ENCODE data around the gene RBM20. TPM values are rescaled to one million over a fixed set of nuclear protein-coding genes. Genes with fewer than 3 reads are reported as not detected.

Gene RBM20
- total and polyA plus RNA-seq, 2 experiments from 2014 or later = 0.05 to 0.17 TPM

- TF ChIP-seq ZNF462 (CRISPR knock-in tag; IDR thresholded peaks at IDR 0.05) = no peak
- no peak for TF ChIP-seq ZNF331 (CRISPR knock-in tag; IDR thresholded peaks at IDR 0.05; ENCODE audit: low read depth)
Observed at GRCh38 chr10:110770243-110770642, 126.1 kb downstream of the RBM20 start (continued).

GRCh38 chr10:110771486-110771885, 127.3 kb downstream of the RBM20 start:
- Histone ChIP-seq H3F3A (replicated peaks; ENCODE audit: low read depth) (no peaks in the 10 kb centered on the region), H3K4me1 (ENCODE audit: insufficient read depth) (no peaks in the 10 kb centered on the region), H3K27ac (ENCODE audit: low read depth) (no peak overlapping the region), H3K27me3 (ENCODE audit: insufficient read depth) (no peaks in the 10 kb centered on the region), H4K20me1 (replicated peaks; ENCODE audit: insufficient read depth) (no peaks in the 10 kb centered on the region), H3K36me3 (ENCODE audit: insufficient read depth) (no peaks in the 10 kb centered on the region), H2AFZ (no peak overlapping the region; the same call in 1 of the 2 replicates), H3K9me2 (ENCODE audit: insufficient read depth) (0 out of 2 replicates have a peak, but pooled peaks cover 5% of the 10 kb centered on the region), H3K79me2 (replicated peaks; ENCODE audit: insufficient read depth) (no peaks in the 10 kb centered on the region), H3K4me2 (no peak overlapping the region), H3K4me3 (no peak overlapping the region)
- Mint-ChIP-seq H3K27ac (no peak overlapping the region), H3K4me3 (no peak overlapping the region), H3K36me3 (ENCODE audit: low read depth) (peaks cover 5% of the 10 kb centered on the region; the same call in 2 of the 3 replicates), H3K4me1 (0 out of 3 replicates have a peak, but pooled peaks cover 2% of the 10 kb centered on the region), H3K27me3 (ENCODE audit: insufficient read depth, low read depth, poor library complexity) (peaks cover 4% of the 10 kb centered on the region), H3K9me3 (peaks cover 9% of the 10 kb centered on the region; the same call in 2 of the 3 replicates)
- DNase-seq (ENCODE audit: low spot score) (no peak), ATAC-seq (no peak)
- TF ChIP-seq ZNF331 (CRISPR knock-in tag; IDR thresholded peaks at IDR 0.05; ENCODE audit: low read depth) = no peak
- no peak for TF ChIP-seq CTCF (conservative IDR thresholded peaks at IDR 0.05; ENCODE audit: low read depth in 2 of 2)
- no peak for TF ChIP-seq NANOG (IDR thresholded peaks at IDR 0.05; ENCODE audit: borderline replicate concordance)
- TF ChIP-seq STAT1 (IDR thresholded peaks at IDR 0.05; ENCODE audit: unreplicated experiment) = no peak
- no peak for TF ChIP-seq CREB1 (CRISPR knock-in tag; IDR thresholded peaks at IDR 0.05; ENCODE audit: low read depth)
- no peak for TF ChIP-seq JUNB (IDR thresholded peaks at IDR 0.05; ENCODE audit: unreplicated experiment)
- TF ChIP-seq EZH2phosphoT487 (IDR thresholded peaks at IDR 0.05; ENCODE audit: unreplicated experiment) = no peak
- TF ChIP-seq ETS1 (IDR thresholded peaks at IDR 0.05) = no peak

All from GM23338 (cell line).